Stimulated activated CD4-positive, alpha-beta T cell treated with anti-CD3 and anti-CD28 coated beads, TNF-alpha, amount 100 ng/mL, for 48 hours (primary cell): ENCODE measurements around the gene KRTAP2-1.
"Not testable (repeated sequence)": the region's sequence is repeated elsewhere in the genome, so short reads cannot be mapped to it uniquely, and the experiment has no call there.

Experiments used
- DNase-seq, 3 donors: peaks; one replicate each; pipeline ENCODE4 v3.0.0-alpha.2; 2020; ENCODE audit warnings: low read depth in 3 of 3

The KRTAP2-1 gene

GRCh38 chr17:41057547-41057946 is 10.4 kb upstream of the KRTAP2-1 start:
- DNase-seq, result no peak

- DNase-seq, result not testable (repeated sequence)
Measured at GRCh38 chr17:41055130-41055529, 8.0 kb upstream of the KRTAP2-1 start, which contains the start of gene KRTAP2-2. TSS of gene KRTAP2-2 (minus strand) at chr17:41055230. CDS start at chr17:41055211, 19 bp downstream.

GRCh38 chr17:41054556-41054955 is 7.4 kb upstream of the KRTAP2-1 start:
- DNase-seq, result not testable (repeated sequence)

- DNase-seq, result no peak
Measured at GRCh38 chr17:41054025-41054424, 6.9 kb upstream of the KRTAP2-1 start.

GRCh38 chr17:41052566-41052965 is 5.5 kb upstream of the KRTAP2-1 start:
- DNase-seq, result no peak

GRCh38 chr17:41049110-41049509 is 2.0 kb upstream of the KRTAP2-1 start:
- no peak for DNase-seq

- DNase-seq, result no peak
Measured at GRCh38 chr17:41048441-41048840, 1.3 kb upstream of the KRTAP2-1 start.

GRCh38 chr17:41042953-41043352 is 4.2 kb downstream of the KRTAP2-1 start:
- DNase-seq, result no peak

- DNase-seq, result not testable (repeated sequence)
Measured at GRCh38 chr17:41040783-41041571, 6.1 kb downstream of the KRTAP2-1 start, which contains the start of gene KRTAP1-1. TSS of gene KRTAP1-1 (minus strand) at chr17:41041450. CDS start at chr17:41041397, 53 bp downstream.

GRCh38 chr17:41037853-41038350 is 9.2 kb downstream of the KRTAP2-1 start:
- no peak for DNase-seq

- DNase-seq, result not testable (repeated sequence)
Measured at GRCh38 chr17:41034346-41034935, 12.7 kb downstream of the KRTAP2-1 start, which contains the start of gene KRTAP1-3. TSS of gene KRTAP1-3 (minus strand) at chr17:41034874. CDS start at chr17:41034821, 53 bp downstream.

GRCh38 chr17:41029633-41030245 is 17.4 kb downstream of the KRTAP2-1 start, which contains the start of gene KRTAP1-4:
TSS of gene KRTAP1-4 (minus strand) at chr17:41030195. CDS start at chr17:41030078, 117 bp downstream.
- no peak for DNase-seq

GRCh38 chr17:41026715-41027471 is 20.2 kb downstream of the KRTAP2-1 start, which contains the start of gene KRTAP1-5:
TSS of gene KRTAP1-5 (minus strand) at chr17:41027208. CDS start at chr17:41027155, 53 bp downstream.
- no peak for DNase-seq

- no peak for DNase-seq
Measured at GRCh38 chr17:41024697-41025096, 22.4 kb downstream of the KRTAP2-1 start.

GRCh38 chr17:41020336-41020735 is 26.8 kb downstream of the KRTAP2-1 start:
- DNase-seq, result no peak

GRCh38 chr17:41019415-41019814 is 27.7 kb downstream of the KRTAP2-1 start:
- DNase-seq, result no peak

GRCh38 chr17:41018541-41018940 is 28.6 kb downstream of the KRTAP2-1 start:
- DNase-seq, result no peak

- DNase-seq, result no peak
Measured at GRCh38 chr17:41016578-41017215, 30.4 kb downstream of the KRTAP2-1 start.

- no peak for DNase-seq
Measured at GRCh38 chr17:41015454-41015853, 31.7 kb downstream of the KRTAP2-1 start.

GRCh38 chr17:41013606-41014005 is 33.5 kb downstream of the KRTAP2-1 start:
- DNase-seq, result no peak

- DNase-seq, result no peak
Measured at GRCh38 chr17:41013181-41013580, 33.9 kb downstream of the KRTAP2-1 start.
